ENCODE measurements around the gene CYP8B1.

Gene CYP8B1

DNA sequence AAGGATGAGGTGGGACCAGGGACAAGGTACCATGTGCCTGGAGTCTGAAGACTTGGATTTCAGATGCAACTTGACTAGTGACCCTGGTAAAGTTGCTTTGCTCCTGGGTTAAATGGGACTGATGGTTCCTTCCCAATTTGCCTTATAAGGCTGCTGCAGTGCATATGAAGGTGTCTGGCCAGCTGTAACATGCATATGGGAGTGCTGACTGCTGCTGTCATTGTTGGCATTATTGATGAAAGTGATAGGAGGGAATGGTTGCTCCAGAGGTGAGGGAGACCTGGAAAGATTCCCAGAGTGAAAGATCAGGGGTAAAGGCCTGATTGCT lies 20.5 kb downstream of the CYP8B1 start:
- POLR2A ChIA-PET (ENCODE audit: low non-redundant PET), result no interaction called here
- H3K27ac ChIP-seq, result no peak overlapping the region
- DNase-seq (ENCODE audit: low spot score), result no peak
- CTCF ChIA-PET, result no interaction called here
- TF ChIP-seq CTCF (conservative IDR thresholded peaks at IDR 0.05; ENCODE audit: low read depth), result no peak

DNA sequence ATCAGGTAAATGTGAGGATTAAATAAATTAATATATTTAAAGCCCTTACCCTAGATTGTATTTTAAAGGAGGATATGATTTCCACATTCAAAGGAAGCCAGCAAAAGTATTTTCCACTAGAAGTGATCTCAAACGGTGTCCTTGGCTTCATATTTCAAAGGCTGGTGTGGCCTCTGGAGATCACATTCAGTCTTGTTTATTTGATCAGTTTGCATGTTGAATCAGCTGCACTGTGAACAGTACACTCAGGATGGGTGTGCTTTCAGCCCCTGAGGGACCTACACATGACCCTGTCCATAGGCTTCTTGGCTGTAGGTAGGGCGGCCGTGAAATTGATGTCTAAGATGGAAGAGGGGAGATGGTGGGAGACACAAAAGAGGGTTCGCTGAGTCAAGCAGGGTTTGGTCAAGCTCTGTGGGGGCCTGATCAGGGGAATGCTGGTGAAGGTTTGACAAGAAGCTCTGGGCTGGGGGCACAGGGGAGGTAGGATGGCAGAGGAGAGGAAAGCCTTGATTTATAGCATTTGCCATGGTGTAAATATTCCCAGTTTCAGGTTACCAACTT lies 21.9 kb downstream of the CYP8B1 start:
- POLR2A ChIA-PET (ENCODE audit: low non-redundant PET), result no interaction called here
- H3K27ac ChIP-seq, result no peak overlapping the region
- CTCF ChIA-PET, result no interaction called here
- TF ChIP-seq CTCF (conservative IDR thresholded peaks at IDR 0.05; ENCODE audit: low read depth), result no peak
- DNase-seq (ENCODE audit: low spot score), result no peak

DNA sequence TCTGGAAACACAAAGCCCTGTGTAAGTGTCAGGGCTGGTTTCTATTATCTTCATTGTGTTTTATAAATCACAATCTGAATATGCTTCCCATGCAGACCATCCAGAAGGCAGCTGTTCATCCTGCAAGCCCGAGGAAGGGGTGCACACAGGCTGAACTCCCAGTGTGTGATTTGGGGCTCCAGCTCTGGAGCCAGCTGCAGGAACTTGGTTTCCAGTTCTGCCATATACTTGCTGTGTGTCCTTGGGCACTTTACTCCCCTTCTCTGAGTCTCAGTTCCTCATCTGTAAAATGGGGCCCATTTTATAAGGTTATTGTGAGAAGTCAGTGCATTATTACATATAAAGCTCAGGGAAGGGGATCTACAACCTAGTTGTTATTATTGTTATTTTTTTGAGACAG lies 22.6 kb downstream of the CYP8B1 start:
- no peak overlapping the region for H3K27ac ChIP-seq
- POLR2A ChIA-PET (ENCODE audit: low non-redundant PET), result no interaction called here
- CTCF ChIA-PET, result interaction anchor here (0.9 kb wide), 1 partner anchor 12 kb away, joined by 3 read pairs; no protein-coding TSS in a partner anchor
- DNase-seq (ENCODE audit: low spot score), result no peak
- TF ChIP-seq CTCF (conservative IDR thresholded peaks at IDR 0.05; ENCODE audit: low read depth), result no peak

DNA sequence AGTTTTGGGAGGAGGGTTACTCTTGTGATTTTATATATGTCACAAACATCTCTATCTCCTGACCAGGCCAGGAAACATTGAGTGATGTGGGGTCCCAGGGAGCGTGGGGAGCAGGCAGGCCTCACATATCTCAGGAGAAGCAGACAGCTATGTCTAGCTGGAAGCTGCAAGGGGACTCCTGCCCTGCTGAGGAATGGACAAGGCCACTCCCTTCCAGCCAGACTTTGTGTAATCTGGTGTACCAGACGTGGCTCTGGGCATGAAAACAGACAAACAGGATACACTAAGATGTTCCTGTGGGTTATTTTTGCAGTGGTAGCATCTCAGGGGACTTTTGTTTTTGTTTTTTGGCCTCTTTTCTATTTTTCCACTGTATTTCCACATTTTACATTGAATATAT lies 23.2 kb downstream of the CYP8B1 start:
- CTCF ChIA-PET, result interaction anchor here (0.9 kb wide), 1 partner anchor 11 kb away, joined by 3 read pairs; no protein-coding TSS in a partner anchor

DNA sequence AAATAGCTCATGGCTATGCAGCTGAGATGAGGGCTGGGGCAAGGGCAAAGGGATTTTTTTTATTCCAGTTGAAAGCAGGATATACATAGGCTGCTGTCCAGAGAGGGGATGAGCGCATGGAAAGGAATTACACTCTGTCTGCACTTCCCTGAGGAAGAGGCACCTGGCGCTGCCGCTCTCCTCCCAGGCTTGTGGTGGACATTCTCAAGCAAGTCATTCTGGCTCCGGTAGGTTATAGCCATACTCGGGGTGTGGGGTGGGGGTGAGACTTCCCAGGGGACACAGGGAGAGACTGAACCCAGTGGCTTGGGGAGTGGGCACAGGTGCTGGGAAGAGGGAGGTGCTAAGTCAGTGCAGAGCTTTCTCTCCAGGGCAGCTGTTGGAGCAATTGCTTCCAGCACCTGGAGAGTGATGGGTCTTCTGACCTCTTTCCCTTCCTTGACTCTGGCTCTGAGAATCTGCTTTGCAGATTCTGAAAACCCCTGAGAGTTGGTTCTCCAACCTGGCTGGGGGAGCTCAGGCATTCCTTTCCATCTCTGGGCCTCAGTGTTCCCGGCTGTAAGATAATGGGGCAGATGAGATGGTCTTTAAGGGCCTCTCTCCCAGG lies 24.3 kb downstream of the CYP8B1 start:
- ChIA-PET CTCF (interaction anchor here (0.8 kb wide), 1 partner anchor 12 kb away, joined by 3 read pairs; no protein-coding TSS in a partner anchor), POLR2A (ENCODE audit: low non-redundant PET) (no interaction called here)
- DNase-seq (ENCODE audit: low spot score), result no peak
- no peak for TF ChIP-seq CTCF (conservative IDR thresholded peaks at IDR 0.05; ENCODE audit: low read depth)
- H3K27ac ChIP-seq, result no peak overlapping the region

More for the DNA sequence above, 23.2 kb downstream of the CYP8B1 start:
- H3K27ac ChIP-seq, result no peak overlapping the region
- TF ChIP-seq CTCF (conservative IDR thresholded peaks at IDR 0.05; ENCODE audit: low read depth), result no peak
- no peak for DNase-seq (ENCODE audit: low spot score)
- POLR2A ChIA-PET (ENCODE audit: low non-redundant PET), result interaction anchor here (0.8 kb wide), 1 partner anchor 48 kb away, joined by 3 read pairs; the partner anchor contains the start of gene HIGD1A

- no peak for TF ChIP-seq CTCF (conservative IDR thresholded peaks at IDR 0.05; ENCODE audit: low read depth)
- ChIA-PET CTCF (no interaction called here), POLR2A (ENCODE audit: low non-redundant PET) (no interaction called here)
- H3K27ac ChIP-seq, result no peak overlapping the region
- DNase-seq (ENCODE audit: low spot score), result no peak
These were observed 25.4 kb downstream of the CYP8B1 start for GRCh38 chr3:42850263-42850662.
